Measurements from ENCODE around the gene CCDC148.
"Not testable (repeated sequence)": the region's sequence is repeated elsewhere in the genome, so short reads cannot be mapped to it uniquely, and the experiment has no call there.

The CCDC148 gene

DNA sequence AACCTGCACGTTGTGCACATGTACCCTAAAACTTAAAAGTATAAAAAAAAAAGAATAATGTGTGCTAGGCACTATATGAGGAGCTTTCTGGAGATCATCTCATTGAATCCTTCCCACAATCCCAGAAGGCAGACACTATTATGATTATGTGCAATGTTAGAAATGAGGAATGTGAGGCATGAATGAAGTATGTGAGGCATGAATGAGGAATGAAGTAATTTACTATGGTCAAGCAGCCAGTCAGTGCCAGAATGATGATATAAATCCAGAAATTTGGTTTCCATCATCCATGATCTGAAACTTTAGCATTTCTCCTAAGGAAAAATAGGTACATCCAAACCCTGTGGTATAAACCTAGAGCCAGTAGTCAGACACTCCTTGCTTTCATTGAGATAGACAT lies 42.0 kb downstream of the CCDC148 start:
- DNase-seq (ENCODE audit: low read depth), result no peak

DNA sequence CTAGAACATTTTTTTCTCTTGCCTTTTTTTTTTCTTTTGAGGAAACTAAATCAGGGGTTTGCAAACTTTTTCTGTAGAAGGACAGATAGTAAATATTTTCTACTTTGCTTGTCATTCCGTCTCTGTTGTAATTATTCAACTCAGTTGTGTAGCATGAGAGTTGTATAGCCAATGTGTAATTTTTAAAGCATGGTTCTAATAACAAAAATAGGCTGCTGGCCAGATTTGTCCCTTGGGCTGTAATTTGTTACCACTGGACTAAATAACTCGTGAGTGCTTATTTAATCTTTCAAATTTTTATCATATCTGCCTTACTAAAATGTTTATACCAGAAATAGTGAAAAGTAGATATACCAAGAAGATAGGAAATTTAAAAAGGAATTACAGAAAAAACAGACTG lies 43.0 kb downstream of the CCDC148 start:
- no peak for DNase-seq (ENCODE audit: low read depth)

DNA sequence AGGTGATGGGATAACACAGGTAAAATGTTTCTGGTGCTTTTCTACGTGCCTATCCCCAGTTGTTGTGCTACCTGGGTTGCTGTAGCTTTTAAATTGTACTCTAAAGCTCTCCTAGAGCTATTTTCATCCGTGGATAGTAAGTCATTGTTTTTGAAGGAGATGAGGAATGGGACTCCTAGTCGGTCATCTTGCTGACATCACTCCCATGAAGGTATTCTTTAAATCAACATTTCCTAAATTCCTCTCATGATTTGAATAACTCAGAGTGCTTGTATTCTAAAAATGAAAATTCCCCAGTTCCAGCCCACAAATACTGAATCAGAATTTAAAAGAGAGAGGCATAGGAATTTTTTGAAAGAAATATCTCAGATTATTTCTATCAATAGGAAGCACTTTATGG lies 44.3 kb downstream of the CCDC148 start:
- DNase-seq (ENCODE audit: low read depth), result no peak

DNA sequence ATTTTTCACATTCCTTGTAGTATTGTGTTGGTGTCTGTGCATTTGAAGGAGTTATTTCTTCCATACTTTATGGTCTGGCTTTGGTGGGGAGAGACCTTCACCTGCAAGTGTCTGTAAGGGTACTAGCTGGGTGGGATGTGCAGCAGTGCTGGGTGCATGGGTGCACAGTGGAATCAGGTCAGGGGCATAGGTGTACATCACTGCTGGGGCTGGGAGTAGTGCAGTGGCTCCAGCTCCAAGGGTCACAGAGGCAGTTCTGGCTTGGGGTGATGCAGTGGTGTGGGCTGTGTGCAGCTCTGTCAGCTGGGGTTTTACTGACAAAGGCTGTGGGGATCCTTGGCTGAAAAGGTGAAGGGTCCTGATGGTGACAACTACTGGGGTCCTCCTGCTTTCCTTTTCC lies 44.8 kb downstream of the CCDC148 start:
- DNase-seq (ENCODE audit: low read depth), result no peak

DNA sequence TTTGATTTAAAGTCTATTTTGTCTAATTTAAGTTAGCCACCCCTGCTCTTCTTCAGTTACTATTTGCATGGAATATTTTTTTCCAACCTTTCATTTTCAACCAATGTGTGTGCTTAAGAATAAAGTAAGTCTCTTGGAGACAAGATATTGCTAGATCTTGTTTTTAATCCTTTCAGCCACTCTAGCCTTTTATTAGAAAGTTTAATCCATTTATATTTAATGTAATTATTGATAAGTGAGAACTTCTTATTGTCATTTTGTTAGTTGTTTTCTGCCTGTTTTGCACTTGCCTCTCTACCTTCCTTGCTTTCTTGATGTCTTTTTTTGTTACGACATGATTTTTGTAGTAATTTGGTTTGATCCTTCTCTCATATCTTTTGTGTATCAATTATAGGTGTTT lies 46.4 kb downstream of the CCDC148 start:
- DNase-seq (ENCODE audit: low read depth), result no peak

DNA sequence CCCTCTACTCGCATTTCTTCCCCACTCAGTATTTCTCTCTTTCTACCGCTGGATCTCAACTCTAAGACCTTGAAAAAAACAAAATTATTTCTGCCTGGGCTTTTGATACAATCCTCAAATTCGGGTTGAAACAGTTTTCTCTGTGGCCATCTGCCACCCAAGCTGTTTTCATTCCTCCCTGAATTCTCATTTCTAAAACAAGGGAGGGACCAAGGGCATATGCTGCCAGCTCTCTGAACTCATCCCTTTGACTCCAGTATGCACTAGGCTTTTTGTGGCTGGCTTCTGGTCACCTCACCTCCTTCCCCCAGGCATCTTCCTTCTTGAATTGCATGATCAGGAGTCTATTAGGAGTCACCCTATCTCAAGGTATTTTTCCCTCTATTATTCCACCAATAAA lies 49.5 kb downstream of the CCDC148 start:
- no peak for DNase-seq (ENCODE audit: low read depth)

DNA sequence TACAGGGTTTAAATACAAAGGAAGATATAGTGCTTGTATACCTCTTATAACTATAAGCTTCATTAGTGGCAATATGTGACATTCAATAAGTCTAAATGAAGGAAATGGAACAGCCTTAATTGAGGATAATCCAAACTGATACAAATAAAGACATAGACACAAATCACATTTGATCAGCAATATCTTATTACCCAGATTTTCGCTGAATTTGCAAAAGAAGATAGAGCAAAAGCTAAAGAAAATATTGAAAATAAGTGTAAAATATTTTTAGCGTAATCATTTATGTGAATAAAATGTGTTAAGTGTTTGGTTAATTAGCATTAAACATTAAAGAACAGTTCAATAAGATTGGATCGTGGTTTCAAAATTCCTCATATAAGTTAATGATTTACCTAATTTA lies 51.2 kb downstream of the CCDC148 start:
- DNase-seq (ENCODE audit: low read depth), result no peak

DNA sequence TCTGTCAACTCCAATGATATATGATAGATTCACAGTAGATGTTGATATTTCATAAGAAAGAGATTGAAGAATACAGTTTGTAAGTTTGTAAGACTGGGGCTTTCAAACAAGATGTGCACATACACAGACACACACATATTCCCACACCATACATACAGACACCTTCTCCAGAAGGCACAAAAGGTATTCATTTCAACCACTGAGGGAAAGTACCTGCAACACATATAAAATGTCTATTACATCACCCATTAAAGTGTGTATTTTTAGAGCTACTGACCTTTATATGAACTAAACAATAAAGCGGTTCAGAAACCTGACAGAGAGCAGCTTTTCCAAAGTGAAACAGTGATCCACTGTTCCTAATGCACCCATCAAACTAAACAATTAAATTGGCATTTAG lies 53.3 kb downstream of the CCDC148 start:
- DNase-seq (ENCODE audit: low read depth), result no peak

DNA sequence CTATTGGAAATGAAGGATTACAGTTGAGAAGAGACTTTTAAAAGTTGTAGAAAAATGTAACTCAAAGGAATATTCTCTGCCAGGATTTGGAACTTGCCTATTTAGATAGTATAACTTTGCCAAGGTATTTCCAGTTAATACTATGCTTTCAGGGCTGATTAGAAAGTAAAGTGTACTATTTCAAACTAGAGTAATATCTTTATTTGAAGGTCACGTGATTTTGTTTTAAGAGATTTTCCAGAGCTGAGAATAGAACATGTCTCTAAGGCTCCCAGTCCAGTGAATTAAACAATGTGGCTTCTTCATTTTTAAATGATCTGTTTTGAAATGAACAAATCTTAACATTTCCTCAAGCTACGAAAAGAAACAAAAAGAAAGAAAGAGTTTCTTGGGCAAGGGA lies 53.9 kb downstream of the CCDC148 start:
- no peak for DNase-seq (ENCODE audit: low read depth)

DNA sequence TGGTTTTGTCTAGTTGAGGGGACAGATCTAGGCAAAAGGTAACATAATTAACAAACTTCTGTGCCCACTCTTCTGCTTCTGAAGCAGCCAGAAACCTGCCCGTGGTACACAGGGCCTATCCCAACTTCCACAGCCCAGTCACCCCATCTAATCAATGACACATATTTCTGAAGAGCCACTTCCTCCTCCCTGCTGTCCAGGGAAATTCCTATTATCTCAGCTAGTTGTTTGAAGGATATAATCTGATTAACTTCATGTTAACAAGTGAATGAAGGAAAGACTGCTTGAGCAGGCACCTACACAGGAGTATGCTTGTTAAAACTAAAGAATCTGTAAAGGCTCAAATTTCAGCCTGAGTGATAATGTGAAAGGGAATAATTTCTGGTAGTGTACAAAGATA lies 61.4 kb downstream of the CCDC148 start:
- DNase-seq (ENCODE audit: low read depth), result no peak

DNA sequence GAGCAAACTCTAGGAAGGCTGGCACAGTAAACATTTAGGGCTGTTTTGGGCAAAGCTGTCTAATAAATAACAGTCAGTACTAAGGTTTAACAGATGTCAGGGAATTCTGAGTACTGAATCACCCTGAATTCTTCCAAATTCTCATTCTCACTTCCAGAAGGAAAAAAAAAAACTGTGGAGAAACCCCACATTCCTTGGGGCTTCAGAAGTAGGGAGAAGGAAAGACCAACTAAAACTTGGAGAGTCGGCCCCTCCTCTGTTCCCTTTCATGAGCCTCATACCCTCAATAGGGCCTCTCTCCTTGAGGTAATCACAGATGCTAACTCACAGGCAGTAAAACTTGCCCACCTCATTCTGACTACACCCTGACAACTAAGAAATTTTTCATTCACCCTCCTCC lies 62.1 kb downstream of the CCDC148 start:
- DNase-seq (ENCODE audit: low read depth), result no peak

DNA sequence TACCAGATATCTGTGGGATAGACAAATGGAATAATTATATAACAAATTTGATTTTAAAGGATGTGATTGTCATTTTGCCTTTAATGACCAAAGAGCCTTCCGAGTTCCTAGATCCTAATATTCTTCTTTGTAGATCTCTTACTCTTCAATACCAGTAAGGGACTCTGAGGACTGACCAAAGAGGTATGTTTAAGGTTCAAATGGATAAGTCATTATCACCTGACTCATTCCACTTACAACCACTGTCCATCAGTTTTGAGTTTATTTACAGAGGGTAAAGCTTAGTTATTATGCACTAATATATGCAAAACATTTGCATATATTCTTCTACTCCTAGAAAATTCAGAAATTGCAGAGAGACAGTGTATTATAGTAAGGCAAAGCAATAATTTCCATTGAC lies 62.7 kb downstream of the CCDC148 start:
- no peak for DNase-seq (ENCODE audit: low read depth)

DNA sequence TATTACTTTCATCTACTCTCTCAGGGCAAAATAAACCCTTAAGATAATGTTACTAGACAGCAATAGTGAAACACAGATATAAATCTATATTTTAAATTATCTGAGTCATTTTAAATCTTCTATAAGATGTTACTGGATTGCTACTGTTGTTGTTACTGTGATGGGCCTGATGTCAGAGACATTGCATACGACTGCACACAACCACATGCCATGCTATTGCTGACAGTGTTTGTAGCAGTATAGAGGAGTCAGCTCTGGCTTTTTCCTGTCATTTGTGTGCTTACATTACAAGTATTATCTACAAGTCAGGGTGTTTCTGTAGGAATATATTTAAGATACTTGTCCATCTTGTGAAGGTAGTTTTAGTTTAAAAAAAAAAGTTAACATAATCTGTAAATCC lies 63.9 kb downstream of the CCDC148 start:
- no peak for DNase-seq (ENCODE audit: low read depth)

DNA sequence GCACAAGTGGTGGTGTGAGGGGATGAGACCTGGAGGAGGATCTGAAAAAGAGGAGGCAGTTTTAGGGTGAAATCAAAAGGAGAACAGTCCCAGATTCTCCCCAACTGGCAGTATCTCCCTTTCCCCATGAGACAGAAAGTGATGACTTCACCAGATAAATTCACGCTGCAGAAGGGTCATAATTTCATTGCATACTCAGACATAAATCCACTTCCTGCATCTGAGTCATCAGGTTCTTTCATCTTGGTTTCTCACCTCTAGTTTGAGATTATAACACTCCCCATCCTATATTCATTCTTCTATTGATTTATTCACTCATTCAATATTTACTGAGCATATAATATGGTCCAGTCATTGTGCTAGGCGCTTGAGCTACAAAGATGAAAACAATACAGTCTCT lies 64.7 kb downstream of the CCDC148 start:
- DNase-seq (ENCODE audit: low read depth), result no peak

DNA sequence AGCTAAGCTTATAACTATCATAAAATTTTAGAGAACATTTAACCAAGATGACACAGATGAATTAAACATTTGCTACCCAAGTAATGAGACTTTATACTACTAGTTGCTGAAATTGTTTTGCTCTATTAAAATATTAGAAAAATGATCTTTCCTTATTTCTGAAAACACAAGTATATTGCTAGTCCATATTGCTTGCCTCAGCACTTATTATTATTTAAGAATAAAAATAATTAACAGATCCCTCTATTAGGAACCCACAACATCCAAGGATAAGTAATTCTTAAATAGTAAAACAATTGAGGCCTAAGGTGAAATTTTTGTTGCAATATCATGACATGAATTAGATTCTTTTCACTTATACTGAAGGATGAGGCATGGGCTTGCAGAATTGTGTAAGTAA lies 65.2 kb downstream of the CCDC148 start:
- no peak for DNase-seq (ENCODE audit: low read depth)

DNA sequence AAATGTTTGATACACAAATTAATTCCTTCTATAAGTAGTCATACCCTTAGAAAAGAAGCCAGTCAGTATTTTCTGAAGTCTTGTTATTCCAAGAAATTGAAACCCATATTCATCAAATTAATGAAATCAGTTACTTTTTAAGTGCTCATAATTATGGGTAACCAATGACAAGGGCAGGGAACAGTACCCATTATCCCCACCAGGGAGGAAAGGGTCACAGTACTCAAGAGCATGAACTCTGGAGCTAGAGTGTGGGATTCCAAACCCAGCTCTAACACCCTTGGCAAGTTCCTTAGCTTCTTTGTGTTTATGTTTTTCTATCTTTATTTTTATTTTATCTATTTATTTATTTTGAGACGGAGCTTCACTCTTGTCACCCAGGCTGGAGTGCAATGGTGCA lies 68.4 kb downstream of the CCDC148 start:
- DNase-seq (ENCODE audit: low read depth), result no peak

DNA sequence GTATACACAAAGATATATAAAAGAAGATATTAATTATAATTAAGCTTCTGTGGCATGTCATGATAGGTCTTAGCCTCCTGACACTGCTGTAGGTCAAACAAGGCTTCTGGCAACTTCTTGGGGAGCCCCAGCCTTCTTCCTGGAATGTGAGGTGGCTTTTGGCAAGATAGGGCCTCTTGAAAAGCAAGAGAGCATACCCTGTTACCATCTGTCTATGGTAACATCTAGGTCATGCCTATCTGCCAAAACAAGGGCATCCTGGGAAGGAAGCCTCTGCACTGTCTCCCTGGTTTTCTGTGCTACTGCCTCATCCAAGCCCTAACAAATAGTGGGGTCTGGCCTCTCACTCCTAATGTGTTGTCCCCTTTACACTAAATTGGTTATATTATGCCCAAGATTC lies 70.9 kb downstream of the CCDC148 start:
- no peak for DNase-seq (ENCODE audit: low read depth)

DNA sequence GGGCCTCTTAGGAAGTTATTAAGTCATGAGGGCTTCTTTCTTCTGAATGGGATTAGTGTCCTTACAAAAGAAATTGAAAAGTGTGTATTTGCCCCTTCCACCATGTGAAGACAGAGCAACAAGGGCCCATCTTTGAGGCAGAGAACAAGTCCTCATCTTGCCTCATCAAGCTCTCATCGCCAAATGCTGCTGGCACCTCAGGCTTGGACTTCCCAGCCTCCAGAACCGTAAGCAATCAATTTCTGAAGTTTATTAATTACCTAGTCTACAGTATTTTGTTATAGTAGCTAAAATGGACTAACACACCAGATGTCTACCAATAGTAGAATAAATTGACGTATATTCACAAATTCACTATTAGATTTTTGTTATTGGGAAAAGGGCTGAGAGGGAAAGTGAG lies 74.6 kb downstream of the CCDC148 start:
- DNase-seq (ENCODE audit: low read depth), result no peak

DNA sequence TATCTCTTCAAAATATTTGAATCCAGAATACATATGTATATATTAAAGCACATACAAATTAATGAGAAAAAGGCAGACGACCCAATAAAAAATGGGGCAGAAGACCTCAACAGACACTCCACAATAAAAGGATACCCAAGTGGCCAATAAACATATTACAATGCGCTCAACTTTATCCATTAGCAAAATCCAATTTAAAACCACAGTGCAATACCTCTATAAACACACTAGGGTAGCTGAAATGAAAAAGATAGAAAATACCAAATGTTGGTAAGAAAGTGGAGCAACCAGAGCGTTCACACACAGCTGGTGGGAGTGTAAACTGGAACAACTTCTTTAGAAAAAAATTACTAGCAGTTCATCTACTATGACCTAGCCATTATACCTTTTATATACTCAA lies 75.3 kb downstream of the CCDC148 start:
- DNase-seq (ENCODE audit: low read depth), result no peak

DNA sequence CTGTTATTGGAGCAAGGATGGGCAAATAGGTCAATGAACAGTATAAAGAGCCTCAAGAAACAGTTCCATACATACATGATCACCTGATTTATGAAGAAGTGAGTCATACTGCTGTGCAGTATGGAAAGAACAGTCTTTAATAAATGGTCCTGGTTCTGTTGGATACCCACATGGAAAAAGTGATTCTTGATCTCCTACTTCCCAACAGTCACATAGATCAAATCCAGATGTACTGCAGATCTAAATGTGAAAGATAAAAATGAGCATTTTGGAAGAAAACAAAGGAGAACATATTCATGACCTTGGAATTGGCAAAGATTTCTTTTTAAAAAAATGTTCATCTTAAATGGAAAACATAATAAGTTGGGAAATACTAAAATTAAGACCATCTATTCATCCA lies 75.8 kb downstream of the CCDC148 start:
- DNase-seq (ENCODE audit: low read depth), result no peak

DNA sequence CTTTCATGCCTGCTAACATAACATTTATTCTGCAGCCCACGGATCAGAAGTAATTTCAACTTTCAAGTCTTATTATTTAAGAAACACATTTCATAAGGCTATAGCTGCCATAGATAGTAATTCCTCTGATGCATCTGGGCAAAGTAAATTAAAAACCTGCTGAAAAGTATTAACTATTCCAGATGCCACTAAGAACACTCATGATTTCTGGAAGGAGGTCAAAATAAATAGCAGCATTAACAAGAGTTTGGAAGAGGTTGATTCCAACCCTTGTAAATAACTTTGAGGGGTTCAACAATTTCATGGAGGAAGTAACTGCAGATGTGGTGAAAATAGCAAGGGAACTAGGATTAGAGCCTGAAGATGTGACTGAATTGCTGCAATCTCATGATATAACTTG lies 77.6 kb downstream of the CCDC148 start:
- DNase-seq (ENCODE audit: low read depth), result no peak

DNA sequence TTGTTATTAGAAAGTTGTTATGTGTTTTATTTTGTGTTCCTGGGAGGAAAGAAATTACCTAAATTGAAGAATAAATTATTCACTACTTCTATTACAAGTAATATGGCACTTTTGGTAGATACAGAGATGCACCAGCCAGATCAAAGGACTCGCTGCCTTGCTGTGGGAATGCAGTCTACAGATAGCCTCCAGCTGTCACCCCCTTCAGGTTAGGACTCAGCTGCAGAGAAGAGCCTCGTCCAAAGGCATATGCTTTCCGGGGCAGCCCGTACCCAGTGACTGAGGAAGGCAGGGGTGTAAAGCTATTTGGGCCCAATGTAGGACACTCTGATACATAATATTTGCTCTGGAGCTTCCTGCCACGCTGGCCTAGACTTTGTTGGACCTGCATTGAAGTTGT lies 90.2 kb downstream of the CCDC148 start:
- DNase-seq (ENCODE audit: low read depth), result no peak

DNA sequence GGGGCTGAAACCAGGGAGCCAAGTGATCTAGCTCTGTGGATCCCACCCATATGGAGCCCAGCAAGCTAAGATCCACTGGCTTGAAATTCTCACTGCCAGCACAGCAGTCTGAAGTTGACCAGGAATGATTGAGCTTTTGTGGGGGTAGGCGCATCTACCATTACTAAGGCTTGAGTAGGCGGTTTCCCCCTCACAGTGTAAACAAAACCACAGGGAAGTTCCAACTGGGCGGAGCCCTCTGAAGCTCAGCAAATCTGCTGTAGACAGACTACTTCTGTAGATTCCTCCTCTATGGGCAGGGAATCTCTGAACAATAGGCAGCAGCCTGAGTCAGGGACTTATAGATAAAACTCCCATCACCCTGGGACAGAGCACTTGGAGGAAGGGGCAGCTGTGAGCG lies 96.7 kb downstream of the CCDC148 start:
- DNase-seq (ENCODE audit: low read depth), result no peak

DNA sequence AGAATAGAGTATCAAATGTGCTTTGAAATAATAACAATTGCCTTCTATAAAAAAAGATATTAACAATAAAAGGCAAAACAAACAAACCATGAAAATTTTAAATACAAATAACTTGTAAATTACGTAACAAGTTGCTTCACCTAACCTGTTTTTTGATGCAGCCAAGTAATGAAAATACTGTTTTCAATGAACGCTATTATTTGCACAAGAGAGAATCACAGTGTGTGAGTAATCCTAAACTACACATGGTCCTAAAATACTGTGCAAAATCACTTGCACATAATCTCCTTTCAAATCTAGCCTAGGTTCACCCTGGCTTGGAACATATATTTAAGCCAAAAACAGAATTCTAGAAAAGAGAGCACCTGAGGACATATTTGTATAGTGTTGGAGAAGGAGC lies 98.9 kb downstream of the CCDC148 start:
- no peak for DNase-seq (ENCODE audit: low read depth)

DNA sequence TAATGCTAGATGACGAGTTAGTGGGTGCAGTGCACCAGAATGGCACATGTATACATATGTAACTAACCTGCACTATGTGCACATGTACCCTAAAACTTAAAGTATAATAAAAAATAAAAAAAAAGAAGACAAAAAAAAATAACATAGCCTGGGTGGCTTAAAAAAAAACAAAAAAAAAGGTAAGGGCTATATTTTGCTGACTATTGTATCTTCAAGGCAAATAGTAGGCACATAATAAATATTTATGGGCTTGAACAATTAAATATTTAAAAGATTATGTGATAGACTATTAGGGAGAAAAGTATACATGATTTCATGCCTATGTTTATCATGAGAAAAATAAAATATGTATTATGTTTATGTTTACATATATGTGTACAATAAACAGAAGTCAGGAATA lies 99.4 kb downstream of the CCDC148 start:
- DNase-seq (ENCODE audit: low read depth), result no peak

DNA sequence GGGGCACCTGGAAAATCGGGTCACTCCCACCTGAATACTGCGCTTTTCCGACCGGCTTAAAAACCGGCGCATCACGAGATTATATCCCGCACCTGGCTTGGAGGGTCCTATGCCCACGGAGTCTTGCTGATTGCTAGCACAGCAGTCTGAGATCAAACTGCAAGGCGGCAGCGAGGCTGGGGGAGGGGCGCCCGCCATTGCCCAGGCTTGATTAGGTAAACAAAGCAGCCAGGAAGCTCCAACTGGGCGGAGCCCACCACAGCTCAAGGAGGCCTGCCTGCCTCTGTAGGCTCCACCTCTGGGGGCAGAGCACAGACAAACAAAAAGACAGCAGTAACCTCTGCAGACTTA lies 105.1 kb downstream of the CCDC148 start:
- DNase-seq (ENCODE audit: low read depth), result not testable (repeated sequence)

Measured in stimulated activated CD8-positive, alpha-beta memory T cell treated with anti-CD3 and anti-CD28 coated beads, Interleukin-12 subunit alpha, Interleukin-12 subunit beta, amount 100 ng/mL, for 4 hours (primary cell).